ENCODE data around the gene DPYSL5. TPM values are rescaled to one million over a fixed set of nuclear protein-coding genes. Genes with fewer than 3 reads are reported as not detected.

Gene DPYSL5, protein sequence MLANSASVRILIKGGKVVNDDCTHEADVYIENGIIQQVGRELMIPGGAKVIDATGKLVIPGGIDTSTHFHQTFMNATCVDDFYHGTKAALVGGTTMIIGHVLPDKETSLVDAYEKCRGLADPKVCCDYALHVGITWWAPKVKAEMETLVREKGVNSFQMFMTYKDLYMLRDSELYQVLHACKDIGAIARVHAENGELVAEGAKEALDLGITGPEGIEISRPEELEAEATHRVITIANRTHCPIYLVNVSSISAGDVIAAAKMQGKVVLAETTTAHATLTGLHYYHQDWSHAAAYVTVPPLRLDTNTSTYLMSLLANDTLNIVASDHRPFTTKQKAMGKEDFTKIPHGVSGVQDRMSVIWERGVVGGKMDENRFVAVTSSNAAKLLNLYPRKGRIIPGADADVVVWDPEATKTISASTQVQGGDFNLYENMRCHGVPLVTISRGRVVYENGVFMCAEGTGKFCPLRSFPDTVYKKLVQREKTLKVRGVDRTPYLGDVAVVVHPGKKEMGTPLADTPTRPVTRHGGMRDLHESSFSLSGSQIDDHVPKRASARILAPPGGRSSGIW
- polyA plus RNA-seq (2012; ENCODE audit: insufficient read length, low read depth): not detected

DNA sequence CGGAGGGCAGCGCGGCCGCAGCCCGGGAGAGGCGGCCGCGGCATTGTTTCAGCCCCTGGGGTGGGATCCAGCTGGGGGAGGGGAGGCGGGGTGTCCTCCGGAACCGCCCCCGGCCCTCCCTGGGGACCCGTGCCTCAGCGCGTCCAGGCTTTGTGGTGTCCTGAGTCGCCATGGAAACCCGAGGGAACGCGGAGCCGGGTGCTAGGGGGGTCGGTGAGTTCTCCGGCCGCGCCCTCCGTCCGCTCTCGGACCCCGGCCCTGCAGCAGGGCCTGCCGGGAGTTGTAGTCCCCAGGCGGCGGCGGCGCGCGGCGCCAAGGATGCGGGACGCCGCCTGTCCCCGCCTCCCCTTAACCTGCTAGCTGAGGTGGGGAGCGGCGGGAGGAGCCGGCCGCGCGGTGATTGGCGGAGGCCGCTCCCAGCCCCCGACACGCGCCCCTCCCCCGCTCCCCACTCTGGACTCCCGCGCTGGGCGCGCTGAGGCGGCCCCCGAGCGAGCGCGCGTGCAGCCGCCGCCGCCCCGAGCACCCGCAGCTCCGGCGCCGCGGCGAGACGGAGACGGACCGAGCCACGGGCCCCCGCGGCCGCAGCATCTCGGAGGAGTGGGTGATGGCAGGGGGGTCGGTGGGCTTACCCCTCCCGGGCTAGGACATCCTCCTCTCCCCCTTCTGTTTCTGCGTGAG lies at the start of gene DPYSL5:
TSS of gene DPYSL5 (plus strand) at position 478 of the 681 bp plus-strand sequence. CDS start 50,368 bp downstream, outside the sequence.
- no peak for TF ChIP-seq POLR2AphosphoS5 (IDR thresholded peaks at IDR 0.05; ENCODE audit: low read depth, low read length)
- no peak for TF ChIP-seq FOXP2 (optimal IDR thresholded peaks at IDR 0.05; ENCODE audit: borderline replicate concordance, extremely low read depth, extremely low read length, insufficient read depth)
- no peak for TF ChIP-seq SIN3A (IDR thresholded peaks at IDR 0.05; ENCODE audit: borderline replicate concordance, insufficient read depth, low read length)
- no peak for TF ChIP-seq TAF1 (IDR thresholded peaks at IDR 0.05; ENCODE audit: borderline replicate concordance, insufficient read depth, low read length)
- TF ChIP-seq, protein P1, sequence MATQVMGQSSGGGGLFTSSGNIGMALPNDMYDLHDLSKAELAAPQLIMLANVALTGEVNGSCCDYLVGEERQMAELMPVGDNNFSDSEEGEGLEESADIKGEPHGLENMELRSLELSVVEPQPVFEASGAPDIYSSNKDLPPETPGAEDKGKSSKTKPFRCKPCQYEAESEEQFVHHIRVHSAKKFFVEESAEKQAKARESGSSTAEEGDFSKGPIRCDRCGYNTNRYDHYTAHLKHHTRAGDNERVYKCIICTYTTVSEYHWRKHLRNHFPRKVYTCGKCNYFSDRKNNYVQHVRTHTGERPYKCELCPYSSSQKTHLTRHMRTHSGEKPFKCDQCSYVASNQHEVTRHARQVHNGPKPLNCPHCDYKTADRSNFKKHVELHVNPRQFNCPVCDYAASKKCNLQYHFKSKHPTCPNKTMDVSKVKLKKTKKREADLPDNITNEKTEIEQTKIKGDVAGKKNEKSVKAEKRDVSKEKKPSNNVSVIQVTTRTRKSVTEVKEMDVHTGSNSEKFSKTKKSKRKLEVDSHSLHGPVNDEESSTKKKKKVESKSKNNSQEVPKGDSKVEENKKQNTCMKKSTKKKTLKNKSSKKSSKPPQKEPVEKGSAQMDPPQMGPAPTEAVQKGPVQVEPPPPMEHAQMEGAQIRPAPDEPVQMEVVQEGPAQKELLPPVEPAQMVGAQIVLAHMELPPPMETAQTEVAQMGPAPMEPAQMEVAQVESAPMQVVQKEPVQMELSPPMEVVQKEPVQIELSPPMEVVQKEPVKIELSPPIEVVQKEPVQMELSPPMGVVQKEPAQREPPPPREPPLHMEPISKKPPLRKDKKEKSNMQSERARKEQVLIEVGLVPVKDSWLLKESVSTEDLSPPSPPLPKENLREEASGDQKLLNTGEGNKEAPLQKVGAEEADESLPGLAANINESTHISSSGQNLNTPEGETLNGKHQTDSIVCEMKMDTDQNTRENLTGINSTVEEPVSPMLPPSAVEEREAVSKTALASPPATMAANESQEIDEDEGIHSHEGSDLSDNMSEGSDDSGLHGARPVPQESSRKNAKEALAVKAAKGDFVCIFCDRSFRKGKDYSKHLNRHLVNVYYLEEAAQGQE (IDR thresholded peaks at IDR 0.05; ENCODE audit: insufficient read depth in 1 of 2, low read depth in 2 of 2, low read length in 2 of 2): no peak

DNA sequence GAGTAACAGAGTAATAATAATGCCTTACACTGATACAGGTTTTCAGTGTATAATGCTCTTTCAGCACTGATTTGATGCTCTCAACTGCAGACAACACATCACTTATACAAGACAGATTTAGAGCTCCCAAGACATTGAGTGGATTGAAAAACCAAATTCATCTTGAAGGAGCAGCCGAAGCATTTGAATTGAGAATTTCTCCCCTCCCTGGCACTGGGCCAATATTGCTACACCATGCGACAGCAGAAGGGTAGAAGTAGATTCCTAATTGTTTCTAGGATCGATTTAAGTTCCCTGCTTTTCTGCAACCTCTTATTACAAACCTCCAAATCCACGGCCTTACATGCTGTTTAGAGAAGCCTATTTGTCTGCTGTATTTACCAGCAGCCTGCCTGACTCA lies 46.6 kb upstream of the DPYSL5 start:
- TF ChIP-seq TAF1 (IDR thresholded peaks at IDR 0.05; ENCODE audit: borderline replicate concordance, insufficient read depth, low read length): no peak
- TF ChIP-seq FOXP2 (optimal IDR thresholded peaks at IDR 0.05; ENCODE audit: borderline replicate concordance, extremely low read depth, extremely low read length, insufficient read depth): no peak
- TF ChIP-seq SIN3A (IDR thresholded peaks at IDR 0.05; ENCODE audit: borderline replicate concordance, insufficient read depth, low read length): no peak
- no peak for TF ChIP-seq POLR2AphosphoS5 (IDR thresholded peaks at IDR 0.05; ENCODE audit: low read depth, low read length)
- TF ChIP-seq, protein P1 (IDR thresholded peaks at IDR 0.05; ENCODE audit: insufficient read depth in 1 of 2, low read depth in 2 of 2, low read length in 2 of 2): no peak

DNA sequence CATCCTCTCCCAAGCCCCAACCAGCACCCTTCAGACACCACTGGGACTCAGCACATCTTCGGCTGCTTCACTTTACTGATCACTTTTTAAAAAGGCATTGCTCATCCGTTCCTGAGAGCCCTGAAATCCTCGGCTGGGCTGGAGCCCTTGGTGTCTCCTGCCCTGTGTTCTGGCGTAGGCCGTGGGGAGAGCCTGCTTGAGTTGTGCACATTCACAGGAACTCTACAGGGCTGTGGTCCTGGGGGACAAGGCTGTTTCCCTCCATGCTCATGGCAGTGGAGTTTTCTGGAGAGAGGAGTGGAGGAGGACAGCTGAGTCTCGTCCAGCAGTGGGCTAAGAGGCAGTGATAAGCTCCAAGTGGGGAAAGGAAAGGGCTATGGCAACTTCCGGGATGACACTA lies 46.1 kb upstream of the DPYSL5 start:
- TF ChIP-seq POLR2AphosphoS5 (IDR thresholded peaks at IDR 0.05; ENCODE audit: low read depth, low read length) (no peak), TAF1 (IDR thresholded peaks at IDR 0.05; ENCODE audit: borderline replicate concordance, insufficient read depth, low read length) (no peak), SIN3A (IDR thresholded peaks at IDR 0.05; ENCODE audit: borderline replicate concordance, insufficient read depth, low read length) (no peak), FOXP2 (optimal IDR thresholded peaks at IDR 0.05; ENCODE audit: borderline replicate concordance, extremely low read depth, extremely low read length, insufficient read depth) (no peak)
- TF ChIP-seq, protein P1 (IDR thresholded peaks at IDR 0.05; ENCODE audit: insufficient read depth in 1 of 2, low read depth in 2 of 2, low read length in 2 of 2): no peak

DNA sequence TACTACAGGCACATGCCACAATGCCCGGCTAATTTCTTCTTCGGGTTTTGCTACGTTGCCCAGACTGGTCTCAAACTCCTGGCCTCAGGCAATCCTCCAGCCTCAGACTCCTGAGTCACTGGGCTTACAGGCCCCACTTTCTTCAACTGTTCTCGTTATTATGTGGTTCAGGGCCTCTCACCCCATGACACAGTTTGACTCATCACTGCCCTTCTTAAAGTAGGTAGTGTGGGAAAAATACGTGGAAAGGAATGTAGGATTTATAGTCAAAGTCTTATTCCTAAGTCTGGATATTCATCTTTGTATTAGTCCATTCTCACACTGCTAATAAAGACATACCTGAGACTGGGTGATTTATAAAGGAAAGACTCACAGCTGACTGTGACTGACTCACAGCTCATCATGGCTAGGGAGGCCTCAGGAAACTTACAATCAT lies 42.7 kb upstream of the DPYSL5 start:
- TF ChIP-seq POLR2AphosphoS5 (IDR thresholded peaks at IDR 0.05; ENCODE audit: low read depth, low read length) (no peak), SIN3A (IDR thresholded peaks at IDR 0.05; ENCODE audit: borderline replicate concordance, insufficient read depth, low read length) (no peak), TAF1 (IDR thresholded peaks at IDR 0.05; ENCODE audit: borderline replicate concordance, insufficient read depth, low read length) (no peak), FOXP2 (optimal IDR thresholded peaks at IDR 0.05; ENCODE audit: borderline replicate concordance, extremely low read depth, extremely low read length, insufficient read depth) (no peak)
- TF ChIP-seq, protein P1 (IDR thresholded peaks at IDR 0.05; ENCODE audit: insufficient read depth in 1 of 2, low read depth in 2 of 2, low read length in 2 of 2): no peak

Data from PFSK-1 (cell line).